AG09319 (cell line): ENCODE measurements around the gene ABCG2.

Experiments
- DNase-seq: peaks from one replicate; pipeline ENCODE4 v3.0.0-alpha.2; 2010; ENCODE audit warnings: low read depth; ENCODE audit errors: extremely low read depth
- TF ChIP-seq, protein P1 (sequence below): IDR thresholded peaks from 2 replicates; pipeline ENCODE4 v1.5.1; 2011; ENCODE audit warnings: low read depth, mild to moderate bottlenecking, inconsistent platforms, low read length, moderate library complexity

The ABCG2 gene

DNA sequence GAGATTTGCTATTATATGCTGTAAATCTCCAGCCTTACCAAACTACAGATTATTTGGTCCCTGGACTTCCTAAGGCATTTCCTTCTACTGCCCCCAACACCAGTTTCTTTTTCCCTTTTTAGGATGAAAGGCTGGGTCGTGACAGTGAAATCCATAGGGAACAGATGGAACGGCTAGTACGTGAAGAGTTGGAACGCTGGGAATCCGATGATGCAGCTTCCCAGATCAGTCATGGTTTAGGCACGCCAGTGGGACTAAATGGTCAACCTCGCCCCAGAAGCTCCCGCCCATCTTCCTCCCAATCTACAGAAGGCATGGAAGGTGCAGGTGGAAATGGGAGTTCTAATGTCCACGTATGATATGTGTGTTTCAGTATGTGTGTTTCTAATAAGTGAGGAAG, 83.1 kb downstream of the ABCG2 start:
- TF ChIP-seq, protein P1, sequence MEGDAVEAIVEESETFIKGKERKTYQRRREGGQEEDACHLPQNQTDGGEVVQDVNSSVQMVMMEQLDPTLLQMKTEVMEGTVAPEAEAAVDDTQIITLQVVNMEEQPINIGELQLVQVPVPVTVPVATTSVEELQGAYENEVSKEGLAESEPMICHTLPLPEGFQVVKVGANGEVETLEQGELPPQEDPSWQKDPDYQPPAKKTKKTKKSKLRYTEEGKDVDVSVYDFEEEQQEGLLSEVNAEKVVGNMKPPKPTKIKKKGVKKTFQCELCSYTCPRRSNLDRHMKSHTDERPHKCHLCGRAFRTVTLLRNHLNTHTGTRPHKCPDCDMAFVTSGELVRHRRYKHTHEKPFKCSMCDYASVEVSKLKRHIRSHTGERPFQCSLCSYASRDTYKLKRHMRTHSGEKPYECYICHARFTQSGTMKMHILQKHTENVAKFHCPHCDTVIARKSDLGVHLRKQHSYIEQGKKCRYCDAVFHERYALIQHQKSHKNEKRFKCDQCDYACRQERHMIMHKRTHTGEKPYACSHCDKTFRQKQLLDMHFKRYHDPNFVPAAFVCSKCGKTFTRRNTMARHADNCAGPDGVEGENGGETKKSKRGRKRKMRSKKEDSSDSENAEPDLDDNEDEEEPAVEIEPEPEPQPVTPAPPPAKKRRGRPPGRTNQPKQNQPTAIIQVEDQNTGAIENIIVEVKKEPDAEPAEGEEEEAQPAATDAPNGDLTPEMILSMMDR: no peak
- DNase-seq: no peak

DNA sequence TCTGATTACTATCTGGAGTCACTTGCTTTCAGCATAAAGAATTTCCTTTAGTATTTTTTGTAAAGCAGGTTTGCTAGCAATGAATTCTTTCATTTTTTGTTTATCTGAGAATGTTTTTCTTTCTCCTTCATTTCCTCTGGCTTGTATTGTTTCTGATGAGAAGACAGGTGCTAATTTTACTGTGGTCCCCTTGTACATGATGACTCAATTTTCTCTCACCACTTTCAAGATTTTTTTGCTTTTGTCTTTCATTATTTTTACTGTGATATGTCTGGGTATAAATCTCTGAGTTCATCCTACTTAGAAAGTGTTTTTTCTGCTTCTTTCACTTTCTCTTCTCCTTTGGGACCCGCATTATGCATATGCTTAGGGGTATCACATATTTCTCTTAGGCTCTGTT, 88.4 kb downstream of the ABCG2 start:
- no peak for DNase-seq
- TF ChIP-seq, protein P1: no peak

DNA sequence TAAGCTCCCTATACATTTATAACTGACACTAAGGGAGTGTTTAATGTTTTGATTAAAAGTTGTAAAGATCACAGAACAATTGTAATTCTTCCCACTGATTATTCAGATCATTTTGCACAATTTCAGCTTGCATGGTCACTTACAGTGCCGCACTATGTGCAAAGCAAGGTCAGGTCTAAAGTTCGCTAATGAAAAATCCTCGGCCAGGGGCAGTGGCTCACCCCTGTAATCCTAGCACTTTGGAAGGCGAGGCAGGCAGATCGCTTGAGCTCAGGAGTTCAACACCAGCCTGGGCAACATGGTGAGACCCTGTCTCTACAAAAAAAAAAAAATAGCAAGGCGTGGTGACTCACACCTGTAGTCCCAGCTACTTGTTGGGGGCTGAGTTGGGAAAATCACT, 94.0 kb downstream of the ABCG2 start:
- DNase-seq: no peak
- TF ChIP-seq, protein P1: no peak

GRCh38 chr4:88063634-88064296, 94.7 kb downstream of the ABCG2 start:
- TF ChIP-seq, protein P1: no peak
- DNase-seq: no peak

- DNase-seq: no peak
- TF ChIP-seq, protein P1: no peak
Observed at GRCh38 chr4:88062843-88063242, 95.6 kb downstream of the ABCG2 start.

DNA sequence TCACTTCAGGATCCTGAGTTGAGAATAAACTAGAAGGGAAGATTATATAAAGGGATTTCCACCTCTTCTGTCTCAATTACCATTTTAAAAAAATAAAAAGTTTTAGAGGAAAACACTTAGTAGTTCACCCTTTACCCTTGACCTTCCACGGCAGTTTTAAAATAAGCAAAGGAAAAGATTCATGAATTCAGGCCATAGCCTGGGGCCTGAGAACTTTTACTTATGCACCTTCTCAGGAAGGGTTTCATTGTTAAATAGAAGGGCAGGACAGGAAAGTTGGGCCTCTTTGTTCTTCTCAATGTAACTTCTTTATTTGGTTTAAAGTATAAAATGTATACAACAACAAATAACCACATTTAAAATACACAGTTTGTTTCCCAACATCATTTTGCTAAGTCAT, 96.1 kb downstream of the ABCG2 start:
- TF ChIP-seq, protein P1: no peak
- DNase-seq: no peak

GRCh38 chr4:88060431-88060830, 98.0 kb downstream of the ABCG2 start:
- TF ChIP-seq, protein P1: no peak
- no peak for DNase-seq
